Mucosa of descending colon (tissue), 3 donors: ENCODE results near the gene NUP43. TPM values are rescaled to one million over a fixed set of nuclear protein-coding genes. Genes with fewer than 3 reads are reported as not detected.
"Not testable (repeated sequence)": the region's sequence is repeated elsewhere in the genome, so short reads cannot be mapped to it uniquely, and the experiment has no call there.

Experiments used
- ATAC-seq: fragments of 200-7000 bp; cut with Tn5 transposase; one replicate; pipeline ENCODE4 v1.9.1; 2020; ENCODE audit warnings: mild to moderate bottlenecking, moderate library complexity
- DNase-seq, 3 donors: peaks; one replicate each; pipeline ENCODE4 v3.0.0-alpha.2; 2020
- H3K36me3 ChIP-seq: fragments of 200-600 bp; one replicate; pipeline ENCODE4 v1.8.0; 2021; ENCODE audit warnings: low read depth, mild to moderate bottlenecking
- H3K4me1 ChIP-seq: fragments of 200-600 bp; one replicate; pipeline ENCODE4 v1.8.0; 2021; ENCODE audit warnings: low read depth, mild to moderate bottlenecking
- H3K4me3 ChIP-seq: fragments of 200-600 bp; one replicate; pipeline ENCODE4 v1.8.0; 2021; ENCODE audit warnings: mild to moderate bottlenecking
- H3K9me3 ChIP-seq: fragments of 200-600 bp; one replicate; pipeline ENCODE4 v1.8.0; 2021; ENCODE audit warnings: mild to moderate bottlenecking
- CTCF ChIP-seq: fragments of 200-600 bp; IDR thresholded peaks from one replicate; pipeline ENCODE4 v1.8.0; 2022; ENCODE audit warnings: antibody characterized with exemption, mild to moderate bottlenecking
- intact Hi-C, 2 donors: fragments of 100-400 bp; cut with DNase I in 1 of 2; cut with micrococcal nuclease in 1 of 2; formaldehyde crosslinking; loops; one replicate each; pipeline versions ENCODE4 v1.11.0 to v1.11.1; 2022; cut with DNase I, micrococcal nuclease
- total RNA-seq, 3 donors: library from RNA; stranded (reverse); fragmentation: NEBNext Ultra II Directional in 2 of 3; extraction: Animal tissue kit (Norgen Biotek cat#: 25700) in 2 of 3; gene quantifications; one replicate each; pipeline versions ENCODE4 v1.2.1 to v1.2.4, GENCODE V29; 2021 to 2023
- donor health status: DM: no; HTN: no; CAD: no; lungs with moderate emphysema.
- donor health status: DM: no; HTN: no; CAD: no.
- donor health status: DM: no; HTN: yes; CAD: no.

The NUP43 gene
- total RNA-seq, 3 donors from 2014 or later: 25.8 to 27.9 (median 26.0) TPM

GRCh38 chr6:149751239-149751638, 4.9 kb upstream of the NUP43 start:
- intact Hi-C loops: no loop called here
- TF ChIP-seq CTCF: no peak
- peaks cover 26% of the 10 kb centered on the region for H3K4me1 ChIP-seq
- H3K36me3 ChIP-seq: no peaks in the 10 kb centered on the region
- H3K9me3 ChIP-seq: no peaks in the 10 kb centered on the region
- no peak overlapping the region for H3K4me3 ChIP-seq
- no peak for DNase-seq
- ATAC-seq: no peak

GRCh38 chr6:149750136-149750609, 3.8 kb upstream of the NUP43 start:
- Histone ChIP-seq H3K9me3 (no peaks in the 10 kb centered on the region), H3K4me3 (peak overlapping the region; percentile 69), H3K36me3 (no peaks in the 10 kb centered on the region), H3K4me1 (peaks cover 30% of the 10 kb centered on the region)
- ATAC-seq (peak; percentile 34), DNase-seq (peak; percentile 55 to 83 (median 71))
- TF ChIP-seq CTCF: no peak
- intact Hi-C loops: no loop called here

GRCh38 chr6:149749594-149750135, 3.3 kb upstream of the NUP43 start, which contains the start of gene PCMT1:
TSS of gene PCMT1 (plus strand) at chr6:149749741. CDS start at chr6:149749902, 161 bp downstream.
- intact Hi-C loops: no loop called here
- no peak for TF ChIP-seq CTCF
- DNase-seq (peak; percentile 89 to 96 (median 95)), ATAC-seq (peak; percentile 98)
- peak within 1 kb of the TSS; percentile 69 for H3K4me3 ChIP-seq
- no peaks in the 10 kb centered on the region for H3K36me3 ChIP-seq
- H3K9me3 ChIP-seq: no peaks in the 10 kb centered on the region
- peaks cover 30% of the 10 kb centered on the region for H3K4me1 ChIP-seq

GRCh38 chr6:149749082-149749593, 2.8 kb upstream of the NUP43 start:
- H3K36me3 ChIP-seq, DNase-seq, H3K9me3 ChIP-seq, intact Hi-C loops: not testable (repeated sequence)
- peak overlapping the region; percentile 69 for H3K4me3 ChIP-seq
- peak; percentile 46 for ATAC-seq
- H3K4me1 ChIP-seq: peaks cover 28% of the 10 kb centered on the region

GRCh38 chr6:149745252-149745651, 1.1 kb downstream of the NUP43 start:
- H3K4me1 ChIP-seq: peaks cover 16% of the 10 kb centered on the region
- H3K36me3 ChIP-seq, H3K4me3 ChIP-seq, H3K9me3 ChIP-seq, ATAC-seq, DNase-seq, intact Hi-C loops: not testable (repeated sequence)

- no peak for TF ChIP-seq CTCF
- Histone ChIP-seq H3K4me3 (no peak overlapping the region), H3K36me3 (no peaks in the 10 kb centered on the region), H3K9me3 (no peaks in the 10 kb centered on the region), H3K4me1 (no peaks in the 10 kb centered on the region)
- DNase-seq: no peak
- ATAC-seq: no peak
- intact Hi-C loops: no loop called here
Observed at GRCh38 chr6:149734915-149735314, 11.4 kb downstream of the NUP43 start.
